B cell (primary cell): Measurements from ENCODE around the gene NANOS3. TPM values are rescaled to one million over a fixed set of nuclear protein-coding genes. Genes with fewer than 3 reads are reported as not detected.

Experiments used
- ATAC-seq: fragments of 200-7000 bp; cut with Tn5 transposase; one replicate; pipeline ENCODE4 v1.10.0; 2021; ENCODE audit warnings: low read depth, mild to moderate bottlenecking, moderate number of reproducible peaks, moderate library complexity
- CTCF ChIA-PET: fragments of 350-600 bp; sonication (Branson Sonifier 250); formaldehyde crosslinking; loops from one replicate; lab custom pipeline; 2021; ENCODE audit warnings: antibody characterized with exemption, inconsistent platforms; lab: Charles Lee
- POLR2A ChIA-PET: fragments of 350-600 bp; sonication (Branson Sonifier 250); formaldehyde crosslinking; loops from one replicate; lab custom pipeline; 2021; ENCODE audit warnings: antibody characterized with exemption; lab: Charles Lee
- DNase-seq: peaks from one replicate; pipeline ENCODE4 v3.0.0; 2013
- H2AFZ ChIP-seq: 2 replicates; pipeline ENCODE4 v1.6.1; 2012; ENCODE audit warnings: mild to moderate bottlenecking, low read depth, low read length; ENCODE audit not compliant: insufficient read depth, poor library complexity, severe bottlenecking
- H3K27ac ChIP-seq, 2 donors: 1 replicate in 1 of 2; 2 replicates in 1 of 2; pipeline ENCODE4 v1.5.1; 2012 to 2013; ENCODE audit warnings: low read length in 2 of 2, mild to moderate bottlenecking in 2 of 2, moderate library complexity in 1 of 2
- H3K27me3 ChIP-seq, 4 experiments: fragments of 200-600 bp in 1 of 4; sonication (generic) in 1 of 4; replicated peaks in 1 of 4; 1 replicate in 2 of 4; 2 replicates in 2 of 4; pipeline versions ENCODE4 v1.6.1 to v1.7.0; 2013 to 2016; ENCODE audit warnings: low read length in 3 of 4, mild to moderate bottlenecking in 2 of 4, mixed read lengths in 1 of 4, moderate library complexity in 1 of 4; ENCODE audit not compliant: insufficient read depth in 4 of 4, control insufficient read depth in 3 of 4; ENCODE audit errors: control extremely low read depth in 1 of 4
- H3K36me3 ChIP-seq, 2 experiments: replicated peaks in 1 of 2; 1 replicate in 1 of 2; 2 replicates in 1 of 2; pipeline versions ENCODE4 v1.6.1 to v1.7.1; 2013; ENCODE audit warnings: low read length in 1 of 2; ENCODE audit not compliant: insufficient read depth in 2 of 2, control insufficient read depth in 1 of 2; ENCODE audit errors: control extremely low read depth in 1 of 2, extremely low read depth in 1 of 2
- H3K4me1 ChIP-seq, 2 donors: fragments of 200-600 bp in 1 of 2; sonication (generic) in 1 of 2; 1 replicate in 1 of 2; 2 replicates in 1 of 2; pipeline versions ENCODE4 v1.5.1 to v1.6.1; 2013 to 2017; ENCODE audit warnings: low read length in 2 of 2; ENCODE audit not compliant: control insufficient read depth in 2 of 2, insufficient read depth in 2 of 2
- H3K4me2 ChIP-seq: replicated peaks from 2 replicates; pipeline ENCODE3; 2012; ENCODE audit warnings: mild to moderate bottlenecking, low read depth, low read length; ENCODE audit not compliant: poor library complexity, severe bottlenecking
- H3K4me3 ChIP-seq, 5 experiments: fragments of 200-600 bp in 1 of 5; sonication (generic) in 1 of 5; 1 replicate in 3 of 5; 2 replicates in 2 of 5; pipeline versions ENCODE4 v1.5.1 to v1.7.0; 2011 to 2016; ENCODE audit warnings: low read length in 4 of 5, mild to moderate bottlenecking in 4 of 5, low read depth in 2 of 5, control low read depth in 1 of 5, moderate library complexity in 1 of 5; ENCODE audit not compliant: insufficient read depth in 1 of 5; ENCODE audit errors: control extremely low read depth in 1 of 5, extremely low read depth in 1 of 5
- H3K79me2 ChIP-seq: fragments of 200-600 bp; sonication (generic); one replicate; pipeline ENCODE4 v1.6.0; 2016; ENCODE audit warnings: low read length; ENCODE audit not compliant: control insufficient read depth, insufficient read depth
- H3K9ac ChIP-seq: fragments of 200-600 bp; sonication (generic); 2 replicates; pipeline ENCODE4 v1.6.1; 2017; ENCODE audit warnings: mild to moderate bottlenecking, low read length, moderate library complexity
- H3K9me3 ChIP-seq, 3 donors: one replicate each; pipeline versions ENCODE4 v1.6.1 to v1.7.1; 2013; ENCODE audit warnings: low read length in 2 of 3; ENCODE audit not compliant: control insufficient read depth in 2 of 3, insufficient read depth in 1 of 3; ENCODE audit errors: control extremely low read depth in 1 of 3
- H4K20me1 ChIP-seq: 2 replicates; pipeline ENCODE4 v1.6.0; 2012; ENCODE audit warnings: mild to moderate bottlenecking, low read length; ENCODE audit not compliant: insufficient read depth, control insufficient read depth, poor library complexity, severe bottlenecking
- H3K27ac Mint-ChIP-seq: one replicate; pipeline ENCODE4 v1.8.0; 2021; ENCODE audit warnings: mixed read lengths
- H3K27me3 Mint-ChIP-seq: one replicate; pipeline ENCODE4 v1.8.0; 2021; ENCODE audit warnings: mixed read lengths
- H3K4me1 Mint-ChIP-seq: one replicate; pipeline ENCODE4 v1.8.0; 2021; ENCODE audit warnings: mixed read lengths
- H3K4me3 Mint-ChIP-seq: one replicate; pipeline ENCODE4 v1.8.0; 2021; ENCODE audit warnings: mixed read lengths
- H3K9me3 Mint-ChIP-seq: one replicate; pipeline ENCODE4 v1.8.0; 2022; ENCODE audit warnings: mixed read lengths; ENCODE audit not compliant: insufficient read depth
- CTCF ChIP-seq: fragments of 200-600 bp; IDR thresholded peaks from one replicate; pipeline ENCODE4 v1.8.0; 2022; ENCODE audit warnings: antibody characterized with exemption, mild to moderate bottlenecking
- EZH2 ChIP-seq: IDR thresholded peaks from 2 replicates; pipeline ENCODE4 v1.6.1; 2012; ENCODE audit warnings: borderline replicate concordance, low read depth, mild to moderate bottlenecking, moderate library complexity, low read length; ENCODE audit not compliant: insufficient read depth, poor library complexity, severe bottlenecking
- WGBS: methylation state at CpG from one replicate; pipeline ENCODE4 v1.1.5; 2013; ENCODE audit warnings: missing lambda C conversion rate; ENCODE audit not compliant: insufficient coverage; 5-methylcytosine and 5-hydroxymethylcytosine counted together
- intact Hi-C: fragments of 100-400 bp; cut with micrococcal nuclease; formaldehyde crosslinking; loops from one replicate; pipeline ENCODE4 v1.10.0; 2022
- polyA plus RNA-seq: library from polyadenylated mRNA; depleted of rRNA; stranded (reverse); fragments of >200 nt; gene quantifications from 2 replicates; pipeline ENCODE4 v1.2.3, GENCODE V29; 2012
- total RNA-seq, 2 donors: library from RNA; stranded (reverse); fragments of 120-200 nt in 1 of 2; gene quantifications; 1 replicate in 1 of 2; 2 replicates in 1 of 2; pipeline versions ENCODE4 v1.2.3 to v1.2.4, GENCODE V29; 2013 to 2022

Gene NANOS3
- total and polyA plus RNA-seq, 2 donors (not counting 1 experiment from before 2014, with no cell fraction given), result 0.49 TPM; not detected in 1

DNA sequence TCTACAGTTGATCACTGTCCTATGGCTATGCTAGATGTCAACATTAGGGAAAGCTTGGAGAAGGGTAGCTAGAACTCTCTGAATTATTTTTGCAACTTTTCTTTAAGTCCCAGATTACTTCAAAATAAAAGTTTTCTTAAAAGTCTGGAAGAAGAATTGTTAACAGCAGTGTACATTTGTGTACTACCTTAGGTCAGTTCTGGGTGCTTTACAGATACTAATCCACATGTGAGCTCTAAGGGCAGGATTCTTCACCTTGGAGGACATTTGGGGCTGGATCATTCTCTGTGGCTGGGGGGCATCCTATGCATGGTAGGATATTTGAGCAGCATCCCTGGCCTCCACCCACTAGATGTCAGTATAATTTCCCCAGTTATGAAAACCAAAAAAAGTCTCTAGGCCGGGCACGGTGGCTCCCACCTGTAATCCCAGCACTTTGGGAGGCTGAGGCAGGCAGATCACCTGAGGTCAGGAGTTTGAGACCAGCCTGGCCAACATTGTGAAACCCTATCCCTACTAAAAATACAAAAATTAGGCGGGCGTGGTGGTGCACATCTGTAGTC lies 26.1 kb downstream of the NANOS3 start:
- ATAC-seq (no peak), DNase-seq (peak; percentile 59)
- H3K79me2 ChIP-seq, result peaks cover 12% of the 10 kb centered on the region
- no peaks in the 10 kb centered on the region for H3K27me3 ChIP-seq
- Mint-ChIP-seq H3K9me3 (no peaks in the 10 kb centered on the region), H3K4me1 (peaks cover 13% of the 10 kb centered on the region), H3K27me3 (no peaks in the 10 kb centered on the region), H3K27ac (peak overlapping the region; percentile 15), H3K4me3 (no peak overlapping the region)
- H4K20me1 ChIP-seq, result no peaks in the 10 kb centered on the region
- H3K4me1 ChIP-seq, result peaks cover 9 to 13% of the 10 kb centered on the region in 2 donors
- no peaks in the 10 kb centered on the region for H3K36me3 ChIP-seq
- ChIA-PET POLR2A (interaction anchor here (1.0 kb wide), 1 partner anchor 129 kb away, joined by 6 read pairs; the partner anchor contains the start of gene IL27RA), CTCF (interaction anchor here (0.6 to 3.6 kb wide), 13 partner anchors 102 to 174 kb away, joined by 3 to 19 read pairs (median 3); partner anchors contain the start of genes IL27RA and MISP3)
- H3K4me2 ChIP-seq, result no peak overlapping the region
- 51% methylated on average over 4 of the region's 4 CpGs for WGBS
- no peak overlapping the region for H3K27ac ChIP-seq
- no peaks in the 10 kb centered on the region for H3K9me3 ChIP-seq
- intact Hi-C loops, result loop anchor here (1.0 kb wide), 1 partner anchor 140 kb away; no protein-coding TSS in a partner anchor
- no peak overlapping the region for H2AFZ ChIP-seq
- no peak overlapping the region for H3K4me3 ChIP-seq
- TF ChIP-seq CTCF (peak; percentile 52), EZH2 (no peak)
- no peak overlapping the region for H3K9ac ChIP-seq
